NCI-H2081 treated with DMSO at 0.1 percent for 48 hours (cell line): Measurements from ENCODE around the gene MUC16.
"Not testable (repeated sequence)": the region's sequence is repeated elsewhere in the genome, so short reads cannot be mapped to it uniquely, and the experiment has no call there.

ENCODE experiments used
- DNase-seq: peaks from one replicate; lab custom pipeline; 2025; lab: John Stamatoyannopoulos, UW

Gene MUC16

DNA sequence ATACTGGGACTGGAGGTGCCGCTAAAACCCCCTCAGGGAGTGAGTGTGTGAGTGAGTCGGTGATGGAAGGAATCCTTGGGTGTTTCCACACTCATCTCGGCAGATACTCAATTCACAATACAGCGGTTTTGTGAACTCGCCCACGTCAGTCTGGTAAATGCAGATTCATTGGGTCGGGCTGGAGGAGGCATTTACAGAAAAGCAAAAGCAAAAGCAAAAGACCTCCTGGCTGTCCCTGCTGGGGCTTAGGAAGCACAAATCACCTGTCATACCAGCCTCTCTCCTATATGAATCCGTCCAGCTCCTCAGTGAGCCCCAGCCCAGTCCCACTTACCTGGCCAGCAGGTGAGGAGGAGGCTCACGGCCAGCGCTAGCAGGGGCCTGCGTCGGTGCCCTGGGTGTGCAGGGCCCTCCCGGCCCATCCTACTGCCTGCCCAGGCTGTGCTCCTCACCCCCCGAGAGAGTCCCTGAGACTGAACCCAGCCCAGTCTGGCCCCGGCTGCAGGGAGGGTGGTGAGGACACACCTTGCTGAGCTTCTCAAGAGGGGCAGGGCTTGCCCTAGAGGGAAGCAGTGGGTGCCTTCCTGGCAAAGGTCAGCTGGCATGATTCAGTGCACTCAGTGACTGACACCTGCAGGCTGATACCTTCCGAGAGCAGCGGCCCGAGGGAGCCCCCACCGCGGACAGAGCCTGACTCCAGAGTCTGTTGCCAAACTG lies at the start of gene MUC16:
TSS of gene MUC16 (minus strand) at position 475 of the 717 bp plus-strand sequence.
- no peak for DNase-seq

DNA sequence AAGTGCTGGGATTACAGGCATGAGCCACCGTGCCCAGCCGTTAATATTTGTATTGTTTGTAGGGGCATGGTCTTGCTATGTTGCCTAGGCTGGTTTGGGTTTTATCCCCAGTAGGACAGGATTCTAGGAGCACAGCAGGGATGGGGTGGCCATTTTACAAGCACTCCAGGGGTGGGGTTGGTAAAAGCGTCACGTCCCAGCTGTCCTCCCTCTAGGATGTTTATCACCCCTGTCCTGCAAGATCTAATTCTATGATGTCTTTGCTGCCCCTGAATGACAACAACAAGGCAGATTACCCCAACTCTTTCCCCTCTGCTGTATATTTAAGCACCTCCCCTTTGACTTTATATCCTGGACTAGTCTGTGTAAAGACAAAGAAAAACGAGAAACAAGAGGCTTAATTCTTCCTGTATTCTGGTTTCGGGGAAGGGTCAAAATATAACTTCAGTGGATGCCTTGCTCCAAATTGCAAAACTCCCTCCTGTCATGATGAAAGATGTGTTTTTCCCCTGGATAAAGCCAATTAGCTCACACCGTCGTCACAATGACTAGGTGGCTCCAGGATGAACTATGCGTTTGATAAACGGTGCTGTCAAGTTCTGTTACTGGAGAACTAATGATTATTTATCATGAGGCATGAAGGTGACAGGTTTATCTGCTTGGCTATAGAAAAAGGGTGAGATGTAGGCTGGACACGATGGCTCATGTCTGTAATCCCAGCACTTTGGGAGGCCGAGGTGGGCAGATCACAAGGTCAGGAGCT lies 48.9 kb upstream of the MUC16 start:
- no peak for DNase-seq

DNA sequence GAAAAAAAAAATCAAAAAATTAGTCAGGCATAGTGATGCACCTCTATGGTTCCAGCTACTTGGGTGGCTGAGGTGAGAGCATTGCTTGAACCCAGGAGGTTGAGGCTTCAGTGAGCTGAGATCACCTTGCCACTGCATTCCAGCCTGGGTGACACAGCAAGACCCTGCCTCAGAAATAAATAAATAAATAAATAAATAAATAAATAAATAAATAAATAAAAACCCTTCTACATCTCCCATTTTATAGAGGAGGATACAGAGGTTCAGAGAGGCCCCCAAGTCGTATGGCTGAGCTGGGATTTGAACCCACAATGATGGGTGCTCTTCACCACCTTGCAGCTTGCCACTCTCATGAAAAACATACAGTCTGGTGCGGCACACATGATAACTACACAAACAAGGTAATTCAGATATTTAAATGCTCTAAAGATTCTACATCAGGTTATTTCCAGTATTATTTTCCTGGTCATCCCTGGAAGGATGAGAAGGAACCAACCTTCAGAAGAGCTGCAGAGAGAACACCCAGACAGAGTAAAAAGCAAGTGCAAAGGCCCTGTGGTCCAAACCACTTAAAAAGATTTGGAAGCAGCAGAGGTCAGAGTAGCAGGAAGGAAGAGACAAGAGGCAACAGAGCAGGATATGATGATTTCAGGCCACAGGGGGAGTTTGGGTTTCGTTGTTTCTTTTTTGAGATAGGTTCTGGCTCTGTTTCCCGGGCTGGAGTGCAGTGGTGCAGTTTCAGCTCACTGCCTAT lies 47.5 kb upstream of the MUC16 start:
- no peak for DNase-seq

DNA sequence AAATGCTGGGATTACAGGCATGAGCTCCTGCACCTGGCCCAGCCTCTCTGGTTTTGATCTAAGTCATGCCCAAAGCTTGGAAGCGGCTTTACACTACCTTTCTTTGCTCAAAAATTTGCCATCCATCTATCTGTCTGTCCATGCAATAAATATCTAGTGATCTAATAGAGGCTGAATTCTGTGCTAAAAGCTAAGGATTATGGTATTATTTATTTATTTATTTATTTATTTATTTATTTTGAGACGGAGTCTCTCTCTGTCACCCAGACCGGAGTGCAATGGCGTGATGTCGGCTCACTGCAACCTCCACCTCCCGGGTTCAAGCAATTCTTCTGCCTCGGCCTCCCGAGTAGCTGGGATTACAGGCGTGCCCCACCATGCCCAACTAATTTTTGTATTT lies 45.9 kb upstream of the MUC16 start:
- DNase-seq = not testable (repeated sequence)

DNA sequence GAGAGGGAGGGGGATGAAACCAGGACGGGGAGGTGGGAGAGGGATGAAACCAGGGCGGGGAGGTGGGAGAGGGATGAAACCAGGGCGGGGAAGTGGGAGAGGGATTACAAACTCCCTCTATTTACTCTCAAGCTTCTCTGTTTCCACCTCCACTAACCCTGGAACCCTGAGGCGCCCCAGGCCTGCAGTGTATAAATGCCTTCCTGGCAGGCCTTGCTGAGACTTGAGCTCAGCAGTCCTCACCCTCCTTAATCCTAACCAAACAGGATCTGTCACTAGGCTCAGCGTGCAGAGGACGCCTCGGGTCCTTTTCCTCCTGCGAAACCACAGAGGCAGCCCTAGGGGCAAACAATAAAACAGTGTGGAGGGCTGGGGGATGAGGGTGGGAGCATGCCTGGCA lies 44.6 kb upstream of the MUC16 start:
- DNase-seq = no peak

DNA sequence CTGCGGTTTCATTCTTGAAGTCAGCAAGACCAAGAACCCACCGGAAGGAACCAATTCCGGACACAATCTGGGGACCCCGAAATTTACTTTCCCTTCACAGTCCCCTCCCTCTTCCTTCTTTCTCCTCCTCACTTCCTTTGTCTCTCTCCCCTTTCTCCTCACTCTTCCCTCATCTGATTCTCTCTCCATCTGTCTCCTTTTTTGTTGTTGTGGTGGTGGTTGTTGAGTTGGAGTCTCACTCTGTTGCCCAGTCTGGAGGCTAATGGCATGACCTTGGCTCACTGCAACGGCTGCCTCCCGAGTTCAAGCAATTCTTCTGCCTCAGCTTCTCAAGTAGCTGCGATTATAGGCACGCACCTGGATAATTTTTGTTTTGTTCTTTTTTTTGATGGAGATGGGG lies 44.0 kb upstream of the MUC16 start:
- no peak for DNase-seq

DNA sequence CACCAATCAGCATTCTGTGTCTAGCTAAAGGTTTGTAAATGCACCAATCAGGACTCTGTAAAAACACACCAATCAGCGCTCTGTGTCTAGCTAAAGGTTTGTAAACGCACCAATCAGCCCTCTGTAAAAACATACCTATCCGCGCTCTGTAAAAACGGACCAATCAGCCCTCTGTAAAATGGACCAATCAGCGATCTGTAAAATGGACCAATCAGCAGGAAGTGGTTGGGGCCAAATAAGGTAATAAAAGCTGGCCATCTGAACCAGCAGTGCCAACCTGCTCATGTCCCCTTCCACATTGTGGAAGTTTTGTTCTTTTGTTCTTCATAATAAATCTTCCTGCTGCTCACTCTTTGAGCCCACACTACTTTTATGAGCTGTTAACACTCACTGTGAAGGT lies 43.5 kb upstream of the MUC16 start:
- not testable (repeated sequence) for DNase-seq

DNA sequence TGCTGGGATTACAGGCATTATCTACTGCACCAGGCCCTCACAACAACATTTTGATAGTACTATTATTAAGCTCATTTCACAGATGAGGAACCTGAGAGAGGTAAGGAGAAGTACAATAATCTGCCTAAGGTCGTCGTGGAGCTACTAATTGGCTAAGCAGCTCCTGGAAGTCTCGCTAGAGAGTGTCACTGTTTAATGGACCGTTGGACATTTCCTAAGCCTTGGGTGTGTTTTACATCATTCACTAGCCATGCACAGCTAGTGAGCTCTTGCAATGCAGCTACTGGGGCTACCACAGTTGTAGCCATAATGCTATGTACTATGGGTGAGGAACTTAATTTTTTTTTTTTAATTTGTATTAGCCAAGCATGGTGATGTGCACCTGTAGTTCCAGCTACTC lies 42.7 kb upstream of the MUC16 start:
- DNase-seq = no peak

DNA sequence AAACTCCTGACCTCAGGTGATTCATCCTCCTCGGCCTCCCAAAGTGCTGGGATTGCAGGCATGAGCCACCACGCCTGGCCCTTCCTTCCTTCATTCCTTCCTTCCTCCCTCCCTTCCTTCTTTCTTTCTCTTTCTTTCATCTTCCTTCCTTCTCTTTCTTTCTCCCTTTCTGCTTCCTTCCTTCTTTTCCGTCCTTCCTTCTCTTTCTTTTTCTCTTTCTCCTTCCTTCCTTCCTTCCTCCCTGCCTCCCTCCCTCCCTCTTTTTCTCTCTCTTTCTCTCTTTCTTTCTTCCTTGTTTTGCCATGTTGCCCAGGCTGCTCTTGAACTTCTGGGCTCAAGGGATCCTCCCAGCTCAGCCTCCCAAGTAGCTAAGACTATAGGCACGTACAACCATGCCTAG lies 36.5 kb upstream of the MUC16 start:
- DNase-seq = no peak

DNA sequence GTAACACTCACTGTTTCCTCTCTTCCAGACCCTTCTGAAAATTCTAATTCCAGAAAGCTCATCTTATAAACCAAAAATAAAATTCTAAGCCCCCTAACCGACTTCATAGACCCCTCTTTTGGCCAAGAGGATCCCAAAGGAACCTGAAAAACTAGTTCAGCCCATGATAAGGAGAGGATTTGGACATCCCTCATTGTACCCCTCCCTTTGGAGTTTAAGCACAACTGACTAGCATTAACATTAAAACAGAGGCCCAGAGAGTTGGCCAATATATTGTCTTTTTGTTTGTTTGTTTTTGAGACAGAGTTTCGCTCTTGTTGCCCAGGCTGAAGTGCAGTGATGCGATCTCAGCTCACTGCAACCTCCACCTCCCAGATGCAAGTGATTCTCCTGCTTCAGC lies 34.2 kb upstream of the MUC16 start:
- DNase-seq = no peak

DNA sequence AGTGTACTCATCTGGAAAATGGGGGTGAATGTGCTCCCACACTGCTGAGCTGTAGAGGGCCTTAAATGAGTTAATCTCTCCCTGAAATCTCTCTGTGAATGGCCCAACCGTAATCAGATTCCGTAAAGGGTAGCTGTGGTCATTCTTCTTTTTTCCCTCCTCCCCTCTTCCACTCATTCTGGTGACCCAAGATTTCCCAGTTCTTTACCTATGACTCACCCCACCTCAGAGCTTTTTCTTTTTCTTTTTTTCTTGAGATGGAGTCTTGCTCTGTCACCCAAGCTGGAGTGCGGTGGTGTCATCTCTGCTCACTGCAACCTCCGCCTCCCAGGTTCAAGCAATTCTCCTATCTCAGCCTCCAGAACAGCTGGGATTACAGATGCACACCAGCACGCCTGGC lies 33.3 kb upstream of the MUC16 start:
- no peak for DNase-seq

DNA sequence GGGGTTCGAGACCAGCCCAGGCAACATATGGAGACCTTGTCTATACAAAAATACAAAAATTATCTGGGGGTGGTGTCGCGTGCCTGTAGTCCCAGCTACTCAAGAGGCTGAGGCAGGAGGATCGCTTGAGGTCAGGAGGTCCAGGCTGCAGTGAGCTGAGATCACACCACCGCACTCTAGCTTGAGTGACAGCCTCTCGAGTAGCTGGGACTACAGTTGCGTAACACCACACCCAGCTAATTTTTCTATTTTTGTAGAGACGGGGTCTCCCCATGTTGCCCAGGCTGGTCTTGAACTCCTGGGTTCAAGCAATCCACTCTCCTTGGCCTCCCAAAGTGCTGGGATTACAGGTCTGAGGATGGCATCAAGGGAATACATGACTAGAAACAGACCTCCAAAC lies 30.8 kb upstream of the MUC16 start:
- DNase-seq = no peak

DNA sequence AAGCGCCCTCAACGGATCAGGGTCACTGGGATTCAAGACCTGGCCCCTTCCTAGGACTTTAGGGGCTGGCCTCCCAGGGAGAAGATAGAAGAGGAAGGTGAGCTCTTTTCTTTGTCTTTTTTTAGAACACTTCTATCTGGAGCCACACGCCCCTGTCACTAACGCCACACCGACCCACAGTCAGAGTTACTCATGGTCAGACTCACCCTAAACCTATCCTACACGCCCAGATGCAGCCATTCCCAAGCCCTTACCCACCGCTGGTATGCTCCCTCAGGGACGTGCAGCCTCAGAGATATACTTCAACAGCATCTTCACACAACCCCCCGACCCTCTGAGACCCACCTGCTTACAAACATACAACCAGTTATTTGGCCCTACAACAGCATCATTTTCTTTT lies 29.9 kb upstream of the MUC16 start:
- no peak for DNase-seq

DNA sequence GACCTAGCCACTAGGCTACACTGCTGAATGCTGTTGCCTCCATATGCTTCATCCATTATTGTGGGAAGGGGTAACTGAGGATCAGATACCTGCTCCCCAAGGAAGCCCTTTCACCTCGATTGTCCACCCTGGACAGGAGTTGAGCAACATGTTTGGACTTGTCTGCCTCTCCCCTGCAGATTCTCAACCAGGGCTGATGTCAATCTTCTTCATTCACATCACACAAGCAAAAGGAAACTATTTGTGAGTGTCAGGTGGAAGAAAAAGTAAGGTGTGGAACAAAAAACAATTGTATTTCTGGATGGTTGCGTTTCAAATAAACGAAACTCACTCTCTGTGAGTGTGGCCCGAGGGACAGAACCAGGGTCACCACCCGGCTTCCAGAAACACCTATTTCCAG lies 29.5 kb upstream of the MUC16 start:
- no peak for DNase-seq

DNA sequence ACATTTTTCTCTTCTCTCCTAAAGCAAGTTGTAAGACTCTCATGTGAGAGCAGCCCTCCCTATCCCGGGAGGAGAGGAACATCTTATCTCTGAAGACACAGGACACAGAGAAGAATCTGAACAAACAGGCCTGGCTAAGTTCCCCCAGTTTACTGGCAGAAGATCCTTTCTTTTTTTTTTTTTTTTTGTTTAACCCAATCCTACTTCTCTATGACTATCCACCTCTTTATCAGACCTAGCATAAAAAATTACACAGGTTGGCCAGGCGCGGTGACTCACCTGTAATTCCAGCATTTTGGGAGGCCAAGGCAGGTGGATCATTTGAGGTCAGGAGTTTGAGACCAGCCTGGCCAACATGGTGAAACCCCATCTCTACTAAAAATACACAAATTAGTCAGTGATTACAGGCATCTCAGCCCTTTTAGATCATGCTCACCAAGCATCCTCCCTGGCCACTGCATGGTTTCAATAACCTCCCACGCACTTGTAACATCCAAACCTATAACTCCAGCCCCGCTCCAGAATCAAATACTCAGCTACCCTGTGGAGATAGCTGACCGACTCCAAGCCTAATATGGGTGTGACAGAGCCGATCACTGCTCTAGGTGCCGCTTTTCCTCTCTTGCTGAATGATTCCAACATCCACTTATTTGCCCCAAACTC lies 27.3 kb upstream of the MUC16 start:
- DNase-seq = no peak

DNA sequence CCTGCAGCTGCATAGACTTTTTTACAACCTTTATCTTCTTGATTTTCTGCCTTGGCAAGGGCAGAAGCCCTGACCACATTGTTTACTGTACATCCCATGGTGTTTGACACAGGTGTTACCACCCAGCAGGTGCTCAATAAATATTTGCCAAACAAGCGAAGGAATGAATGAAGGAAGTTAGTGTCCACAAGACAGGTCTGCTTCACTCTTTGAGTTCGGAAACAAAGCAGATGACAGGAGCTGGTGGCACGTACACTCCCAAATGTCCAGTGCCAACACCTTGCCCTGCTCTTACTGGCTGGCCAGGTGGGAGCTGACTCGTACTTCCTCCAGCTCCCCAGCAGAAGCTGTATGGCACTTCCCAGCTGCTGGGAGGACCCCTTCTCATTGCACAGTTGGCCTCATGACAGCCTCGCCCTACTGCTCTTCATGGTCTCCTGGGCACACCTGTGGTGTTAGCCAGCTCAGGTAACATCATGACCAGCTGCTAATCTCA lies 22.0 kb upstream of the MUC16 start:
- DNase-seq = no peak

DNA sequence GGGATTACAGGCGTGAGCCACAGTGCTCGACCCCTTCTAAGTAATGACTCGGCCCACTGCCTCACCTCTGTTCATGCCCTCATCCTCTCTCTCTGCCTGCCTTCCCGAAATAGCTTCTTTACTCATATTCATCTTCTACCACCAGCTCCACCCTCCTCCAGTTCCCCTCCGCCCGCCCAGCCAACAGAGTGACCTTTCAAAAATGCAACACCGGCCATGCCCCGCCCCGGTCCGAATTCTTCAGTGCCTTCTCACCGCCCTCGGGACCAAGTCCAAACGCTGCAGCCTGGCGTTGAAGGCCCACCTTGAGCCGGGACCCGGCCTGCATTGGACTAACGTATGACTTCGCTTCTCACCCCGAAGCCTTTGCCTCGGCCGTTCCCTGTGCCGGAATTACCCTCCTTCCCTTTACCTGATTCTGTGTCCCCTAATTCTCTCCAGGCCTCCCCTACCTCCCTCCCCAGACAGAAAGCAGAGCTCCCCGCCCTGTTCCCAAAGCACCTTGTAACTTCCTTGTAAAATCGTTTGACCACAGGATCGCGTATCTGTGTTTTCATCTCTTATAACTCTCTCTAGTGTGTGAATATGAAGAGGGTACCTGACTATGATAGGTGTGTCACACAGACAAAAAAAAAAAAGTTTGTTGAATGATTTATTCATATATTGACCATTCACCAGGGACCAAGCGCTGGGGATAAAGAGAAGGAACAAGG lies 8.1 kb upstream of the MUC16 start:
- DNase-seq = no peak

DNA sequence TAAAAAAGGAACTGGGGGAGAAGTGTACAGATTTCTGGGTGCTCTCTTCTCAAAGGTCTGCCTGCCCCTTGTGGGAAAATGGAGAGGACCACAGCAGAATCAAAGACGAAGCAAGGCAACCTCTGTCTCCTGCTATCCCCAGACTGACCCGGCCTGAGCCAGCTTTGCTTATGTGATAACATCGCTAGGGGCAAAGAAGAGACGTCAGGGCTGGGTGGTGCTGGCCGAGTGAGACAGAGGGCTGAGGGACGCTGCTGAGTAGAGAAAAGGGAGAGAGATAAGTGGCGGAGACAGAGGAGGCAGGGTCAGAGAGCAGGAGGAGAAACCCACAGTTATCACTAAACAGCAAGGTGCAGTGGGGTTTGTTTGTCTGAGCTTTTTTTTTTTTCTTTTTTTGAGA lies 4.6 kb upstream of the MUC16 start:
- no peak for DNase-seq

DNA sequence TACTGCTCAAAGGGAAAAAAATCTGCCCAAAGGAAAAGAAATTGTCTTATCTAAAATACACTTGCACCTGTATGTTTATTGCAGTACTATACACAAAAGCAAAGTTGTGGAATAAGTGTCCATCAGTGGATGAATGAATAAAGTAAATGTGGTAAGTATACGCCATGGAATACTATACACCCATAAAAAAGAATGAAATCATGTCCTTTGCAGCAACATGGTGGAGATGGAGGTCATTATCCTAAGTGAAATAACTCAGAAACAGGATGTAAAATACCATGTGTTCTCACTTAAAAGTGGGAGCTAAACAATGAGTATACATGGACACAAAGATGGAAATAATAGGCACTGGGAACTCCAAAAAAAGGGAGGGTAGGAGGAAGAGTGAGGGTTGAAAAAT lies 3.8 kb upstream of the MUC16 start:
- DNase-seq = no peak

DNA sequence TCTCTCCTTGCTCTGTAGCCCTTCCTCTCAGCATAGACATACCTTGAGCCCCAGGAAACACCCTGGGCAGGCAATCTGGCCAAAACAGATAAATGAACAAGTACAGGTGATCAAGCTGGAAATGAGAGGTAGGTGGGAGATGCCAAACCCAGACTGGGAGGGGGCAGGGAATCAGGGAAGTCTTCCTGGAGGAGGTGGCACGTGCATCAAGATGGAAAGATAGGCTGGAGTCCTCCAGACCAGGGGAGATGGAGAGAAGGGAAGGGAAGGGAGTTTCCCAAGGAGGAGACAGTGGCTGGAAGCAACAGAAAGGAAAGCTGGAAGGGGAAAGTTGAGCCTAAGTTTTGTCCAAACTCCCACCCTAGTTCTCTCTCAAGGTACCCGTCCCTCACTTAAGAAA lies 1.7 kb upstream of the MUC16 start:
- DNase-seq = no peak

DNA sequence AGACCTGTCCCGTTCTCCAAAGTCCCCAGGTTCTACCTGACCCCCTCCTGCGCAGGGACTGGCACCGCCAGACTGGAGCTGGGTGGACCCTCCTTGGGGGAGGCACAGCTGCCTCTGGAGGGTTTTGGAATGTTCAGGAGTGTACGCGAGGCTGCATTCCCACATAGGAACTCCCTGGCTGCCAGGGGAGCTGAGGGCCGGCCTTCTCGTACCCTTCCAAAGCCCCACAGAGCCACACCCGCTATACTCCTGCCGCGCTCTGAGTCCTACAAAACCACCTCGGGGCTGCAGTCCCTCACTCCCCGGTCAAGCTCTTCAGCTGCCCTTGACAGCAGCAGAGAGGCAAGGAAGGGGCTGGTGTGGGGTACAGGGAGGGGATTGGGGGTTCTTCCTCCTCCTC lies 484 bp upstream of the MUC16 start:
- DNase-seq = no peak

DNA sequence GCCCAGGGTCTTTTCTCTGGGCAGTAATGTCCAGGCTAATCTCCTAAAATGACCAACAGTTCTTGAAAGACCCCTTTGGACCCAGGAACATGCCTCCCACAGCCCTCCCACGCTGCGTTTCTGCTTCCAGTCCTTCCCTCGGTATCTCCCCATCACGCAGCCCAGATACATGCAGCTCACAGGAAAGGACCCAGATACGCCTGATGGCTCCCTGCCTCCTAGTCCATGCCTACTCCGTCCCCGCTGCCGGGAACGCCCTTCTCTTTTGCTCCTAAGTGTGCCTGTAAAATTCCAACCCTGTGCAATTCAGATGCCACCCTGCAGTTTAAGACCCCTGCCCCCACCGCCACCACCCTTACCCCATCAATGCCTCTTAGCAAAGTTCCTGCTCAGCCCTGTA lies 778 bp downstream of the MUC16 start:
- DNase-seq = no peak
